K562 (cell line): Measurements from ENCODE around the gene TGFBR2. TPM values are rescaled to one million over a fixed set of nuclear protein-coding genes. Genes with fewer than 3 reads are reported as not detected.

Experiments used
- ATAC-seq: fragments of 200-7000 bp; cut with Tn5 transposase; 3 replicates; pipeline ENCODE4 v1.9.1; 2020; ENCODE audit warnings: moderate library complexity
- BruUV-seq: library from RNA; stranded (reverse); fragments of 400-500 nt; replicated peaks from 2 replicates; lab custom pipeline; 2021; lab: Mats Ljungman, UMichigan
- CTCF ChIA-PET: fragments of 300-600 bp; formaldehyde crosslinking; extraction: SDS; loops from one replicate; lab custom pipeline; 2021; ENCODE audit warnings: low intra/inter-chr PET ratio; lab: Yijun Ruan, JAX
- POLR2A ChIA-PET: fragments of 300-600, 350-650 bp; sonication (Branson Sonifier 250); formaldehyde crosslinking; extraction: SDS; loops from one replicate; lab custom pipeline; 2021; ENCODE audit warnings: antibody characterized with exemption, inconsistent platforms; lab: Yijun Ruan, JAX
- DNase-seq, 4 experiments: peaks; one replicate each; pipeline versions ENCODE4 v3.0.0 to v3.0.0-alpha.2; 2011 to 2018; ENCODE audit warnings: low spot score in 3 of 4, mixed read lengths in 3 of 4; ENCODE audit errors: extremely low read depth in 1 of 4
- FAIRE-seq: peaks from 2 replicates; lab custom pipeline; 2011; peaks lifted over from hg19 to GRCh38; lab: Jason Lieb, UNC
- H2AFZ ChIP-seq: 2 replicates; pipeline ENCODE4 v1.6.0; 2011; ENCODE audit warnings: low read depth, low read length, control low read depth, inconsistent platforms
- H3K27ac ChIP-seq: fragments of 200-600 bp; 3 replicates; pipeline ENCODE4 v1.8.0; 2011; ENCODE audit warnings: low read depth, mild to moderate bottlenecking, control low read depth, inconsistent platforms, low read length, moderate library complexity, mixed read lengths; ENCODE audit errors: extremely low read depth
- H3K27me3 ChIP-seq, 2 experiments: fragments of 300-600 bp in 1 of 2; 2 replicates in 1 of 2; 3 replicates in 1 of 2; pipeline versions ENCODE4 v1.6.0 to v1.8.0; 2011; ENCODE audit warnings: inconsistent platforms in 2 of 2, low read length in 2 of 2, mild to moderate bottlenecking in 1 of 2, mixed read lengths in 1 of 2, moderate library complexity in 1 of 2; ENCODE audit not compliant: control insufficient read depth in 2 of 2, insufficient read depth in 2 of 2
- H3K36me3 ChIP-seq: fragments of 300-600 bp; 3 replicates; pipeline ENCODE4 v1.8.0; 2011; ENCODE audit warnings: mild to moderate bottlenecking, low read length, inconsistent platforms; ENCODE audit not compliant: control insufficient read depth, insufficient read depth
- H3K4me1 ChIP-seq, 2 experiments: fragments of 200-600 bp in 1 of 2; replicated peaks in 1 of 2; 2 replicates in 1 of 2; 3 replicates in 1 of 2; pipeline versions ENCODE4 v1.5.1 to v1.8.0; 2011; ENCODE audit warnings: inconsistent platforms in 2 of 2, low read length in 2 of 2, mild to moderate bottlenecking in 1 of 2, mixed read lengths in 1 of 2, moderate library complexity in 1 of 2; ENCODE audit not compliant: control insufficient read depth in 2 of 2, insufficient read depth in 2 of 2
- H3K4me2 ChIP-seq: 2 replicates; pipeline ENCODE4 v1.6.1; 2011; ENCODE audit warnings: low read length, control low read depth, inconsistent platforms, mixed read lengths; ENCODE audit not compliant: insufficient read depth
- H3K4me3 ChIP-seq: fragments of 200-600 bp; sonication (generic), shearing (Covaris generic); 2 replicates; pipeline ENCODE4 v1.5.1; 2016; ENCODE audit warnings: control low read depth, inconsistent platforms
- H3K79me2 ChIP-seq: fragments of 200-600 bp; 3 replicates; pipeline ENCODE4 v1.8.0; 2011; ENCODE audit warnings: low read length, inconsistent platforms; ENCODE audit not compliant: control insufficient read depth, insufficient read depth
- H3K9ac ChIP-seq, 2 experiments: 2 replicates each; pipeline versions ENCODE4 v1.6.0 to v1.6.1; 2011; ENCODE audit warnings: low read depth in 2 of 2, low read length in 2 of 2, control low read depth in 1 of 2, inconsistent platforms in 1 of 2, mild to moderate bottlenecking in 1 of 2, mixed read lengths in 1 of 2; ENCODE audit not compliant: insufficient read depth in 1 of 2
- H3K9me1 ChIP-seq: one replicate; pipeline ENCODE4 v1.6.0; 2011; ENCODE audit warnings: inconsistent platforms, mild to moderate bottlenecking, low read length, moderate library complexity; ENCODE audit not compliant: control insufficient read depth, insufficient read depth
- H3K9me3 ChIP-seq: replicated peaks from 2 replicates; pipeline ENCODE4 v1.5.1; 2011; ENCODE audit warnings: low read depth, low read length, inconsistent platforms; ENCODE audit not compliant: control insufficient read depth, insufficient read depth
- H4K20me1 ChIP-seq: replicated peaks from 2 replicates; pipeline ENCODE4 v1.6.1; 2011; ENCODE audit warnings: low read length, inconsistent platforms, mixed read lengths; ENCODE audit not compliant: control insufficient read depth, insufficient read depth
- BRD9 ChIP-seq: fragments of 450-650 bp; IDR thresholded peaks from 2 replicates; pipeline ENCODE4 v1.6.1; 2018; ENCODE audit warnings: low read depth; ENCODE audit not compliant: partially characterized antibody
- CBFB ChIP-seq: sonication (generic); formaldehyde crosslinking; IDR thresholded peaks from 2 replicates; pipeline ENCODE4 v1.4.0; 2020; ENCODE audit warnings: mild to moderate bottlenecking, missing genetic modification reagents
- FOXJ3 ChIP-seq: sonication (generic); formaldehyde crosslinking; IDR thresholded peaks from 2 replicates; pipeline ENCODE4 v1.4.0; 2020; ENCODE audit warnings: mild to moderate bottlenecking, missing genetic modification reagents
- KHSRP ChIP-seq: fragments of 450-650 bp; IDR thresholded peaks from 2 replicates; pipeline ENCODE4 v1.6.1; 2017
- MCM5 ChIP-seq: fragments of 450-650 bp; IDR thresholded peaks from 2 replicates; pipeline ENCODE4 v1.6.1; 2016; ENCODE audit warnings: low read depth
- PHF20 ChIP-seq: fragments of 450-650 bp; IDR thresholded peaks from 2 replicates; pipeline ENCODE4 v1.6.1; 2018; ENCODE audit not compliant: partially characterized antibody
- SETDB1 ChIP-seq: IDR thresholded peaks from one replicate; pipeline ENCODE4 v1.6.1; 2012; ENCODE audit warnings: low read length, control low read depth, inconsistent platforms
- TGIF2 ChIP-seq: sonication (generic); formaldehyde crosslinking; IDR thresholded peaks from 2 replicates; pipeline ENCODE4 v1.8.1; 2022; ENCODE audit warnings: mild to moderate bottlenecking, missing genetic modification reagents, moderate library complexity
- ZNF239 ChIP-seq: fragments of 250-450 bp; sonication (Bioruptor Pico); IDR thresholded peaks from 2 replicates; pipeline ENCODE4 v1.4.0; 2020; ENCODE audit warnings: mild to moderate bottlenecking
- ZNF263 ChIP-seq: sonication (generic); formaldehyde crosslinking; IDR thresholded peaks from 2 replicates; pipeline ENCODE4 v1.8.0; 2022; ENCODE audit warnings: mild to moderate bottlenecking, missing genetic modification reagents, borderline replicate concordance
- WGBS: fragments of 100-300 bp; shearing (Covaris generic); methylation state at CpG from one replicate; pipeline ENCODE4 v1.1.6; 2016; ENCODE audit warnings: low coverage, mixed read lengths; ENCODE audit not compliant: insufficient coverage; ENCODE audit errors: missing lambda C conversion rate; 5-methylcytosine and 5-hydroxymethylcytosine counted together
- in situ Hi-C: fragments of 300-500 bp; cut with MboI; formaldehyde crosslinking; loops from 4 replicates; pipeline ENCODE4 v1.15.0; 2018; ENCODE audit warnings: inconsistent platforms, mixed read lengths
- intact Hi-C: fragments of 100-400 bp; cut with micrococcal nuclease; formaldehyde crosslinking; loops from 2 replicates; pipeline ENCODE4 v1.14.2; 2022
- polyA plus RNA-seq, 8 experiments: library from polyadenylated mRNA; depleted of rRNA in 4 of 8; stranded (reverse) in 5 of 8; unstranded in 3 of 8; fragments of >200 nt; fragmentation: Nextera tagmentation in 2 of 8; fragmentation: Illumina TruSeq in 1 of 8; extraction: Ambion mirVana in 2 of 8; extraction: Trizol in 1 of 8; gene quantifications; 2 replicates each; pipeline versions ENCODE4 v1.2.1 to v1.2.3, GENCODE V29; 2011 to 2014; ENCODE audit warnings: inconsistent platforms in 1 of 8, missing spikeins in 1 of 8
- total RNA-seq, 7 experiments: library from RNA; depleted of rRNA in 6 of 7; stranded (reverse); fragments of >200 nt in 6 of 7; fragmentation: Illumina TruSeq in 2 of 7; extraction: Trizol in 2 of 7; gene quantifications; 2 replicates each; pipeline versions ENCODE4 v1.2.1 to v1.2.3, GENCODE V29; 2011 to 2021; ENCODE audit warnings: low replicate concordance in 1 of 7
- TF ChIP-seq, protein P1 (sequence below): fragments of 150-350 bp; IDR thresholded peaks from 2 replicates; pipeline ENCODE4 v1.6.1; 2014; ENCODE audit warnings: low read depth, mild to moderate bottlenecking, low read length, borderline replicate concordance
- TF ChIP-seq, protein P2 (sequence below), 2 experiments: IDR thresholded peaks; 2 replicates each; pipeline ENCODE4 v1.6.1; 2012; ENCODE audit warnings: improper control_type of control experiment in 2 of 2, low read depth in 2 of 2, low read length in 2 of 2, borderline replicate concordance in 1 of 2
- TF ChIP-seq, protein P3 (sequence below): IDR thresholded peaks from 2 replicates; pipeline ENCODE4 v1.6.1; 2012; ENCODE audit warnings: low read depth, low read length, improper control_type of control experiment, borderline replicate concordance
- TF ChIP-seq, protein P4 (sequence below), 2 experiments: fragments of 450-650 bp in 1 of 2; sonication (generic) in 1 of 2; formaldehyde crosslinking; conservative IDR thresholded peaks; 2 replicates each; pipeline versions ENCODE4 v1.4.0 to v1.8.1; 2020 to 2022; ENCODE audit warnings: mild to moderate bottlenecking in 1 of 2, missing genetic modification reagents in 1 of 2

TGFBR2 gene
- total and polyA plus RNA-seq, 9 of the 15 experiments (the other 6 are each of a cell fraction or from before 2014, with no cell fraction given) = 0.11 to 0.84 (median 0.24) TPM

DNA sequence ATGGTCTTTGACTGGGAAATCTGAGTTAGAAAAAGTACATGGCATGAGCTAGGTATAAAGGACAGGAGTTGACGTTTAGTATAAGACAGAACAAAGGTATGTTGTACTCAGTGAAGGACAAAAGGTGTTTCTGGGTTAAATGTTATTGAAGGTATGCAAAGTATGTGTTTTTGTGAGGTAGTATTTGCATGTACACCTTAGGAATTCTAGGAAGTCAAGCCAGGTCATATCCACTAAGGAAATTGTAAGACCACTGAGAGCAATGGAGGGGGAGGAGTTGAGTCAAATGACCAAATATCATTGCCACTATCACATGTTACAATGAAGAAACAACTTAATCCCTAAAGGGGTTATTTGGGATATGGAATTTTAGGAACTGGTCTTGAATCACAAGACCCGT, 24.4 kb upstream of the TGFBR2 start (continued):
- TF ChIP-seq, protein P1, sequence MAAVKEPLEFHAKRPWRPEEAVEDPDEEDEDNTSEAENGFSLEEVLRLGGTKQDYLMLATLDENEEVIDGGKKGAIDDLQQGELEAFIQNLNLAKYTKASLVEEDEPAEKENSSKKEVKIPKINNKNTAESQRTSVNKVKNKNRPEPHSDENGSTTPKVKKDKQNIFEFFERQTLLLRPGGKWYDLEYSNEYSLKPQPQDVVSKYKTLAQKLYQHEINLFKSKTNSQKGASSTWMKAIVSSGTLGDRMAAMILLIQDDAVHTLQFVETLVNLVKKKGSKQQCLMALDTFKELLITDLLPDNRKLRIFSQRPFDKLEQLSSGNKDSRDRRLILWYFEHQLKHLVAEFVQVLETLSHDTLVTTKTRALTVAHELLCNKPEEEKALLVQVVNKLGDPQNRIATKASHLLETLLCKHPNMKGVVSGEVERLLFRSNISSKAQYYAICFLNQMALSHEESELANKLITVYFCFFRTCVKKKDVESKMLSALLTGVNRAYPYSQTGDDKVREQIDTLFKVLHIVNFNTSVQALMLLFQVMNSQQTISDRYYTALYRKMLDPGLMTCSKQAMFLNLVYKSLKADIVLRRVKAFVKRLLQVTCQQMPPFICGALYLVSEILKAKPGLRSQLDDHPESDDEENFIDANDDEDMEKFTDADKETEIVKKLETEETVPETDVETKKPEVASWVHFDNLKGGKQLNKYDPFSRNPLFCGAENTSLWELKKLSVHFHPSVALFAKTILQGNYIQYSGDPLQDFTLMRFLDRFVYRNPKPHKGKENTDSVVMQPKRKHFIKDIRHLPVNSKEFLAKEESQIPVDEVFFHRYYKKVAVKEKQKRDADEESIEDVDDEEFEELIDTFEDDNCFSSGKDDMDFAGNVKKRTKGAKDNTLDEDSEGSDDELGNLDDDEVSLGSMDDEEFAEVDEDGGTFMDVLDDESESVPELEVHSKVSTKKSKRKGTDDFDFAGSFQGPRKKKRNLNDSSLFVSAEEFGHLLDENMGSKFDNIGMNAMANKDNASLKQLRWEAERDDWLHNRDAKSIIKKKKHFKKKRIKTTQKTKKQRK = no peak
- TF ChIP-seq, protein P2, sequence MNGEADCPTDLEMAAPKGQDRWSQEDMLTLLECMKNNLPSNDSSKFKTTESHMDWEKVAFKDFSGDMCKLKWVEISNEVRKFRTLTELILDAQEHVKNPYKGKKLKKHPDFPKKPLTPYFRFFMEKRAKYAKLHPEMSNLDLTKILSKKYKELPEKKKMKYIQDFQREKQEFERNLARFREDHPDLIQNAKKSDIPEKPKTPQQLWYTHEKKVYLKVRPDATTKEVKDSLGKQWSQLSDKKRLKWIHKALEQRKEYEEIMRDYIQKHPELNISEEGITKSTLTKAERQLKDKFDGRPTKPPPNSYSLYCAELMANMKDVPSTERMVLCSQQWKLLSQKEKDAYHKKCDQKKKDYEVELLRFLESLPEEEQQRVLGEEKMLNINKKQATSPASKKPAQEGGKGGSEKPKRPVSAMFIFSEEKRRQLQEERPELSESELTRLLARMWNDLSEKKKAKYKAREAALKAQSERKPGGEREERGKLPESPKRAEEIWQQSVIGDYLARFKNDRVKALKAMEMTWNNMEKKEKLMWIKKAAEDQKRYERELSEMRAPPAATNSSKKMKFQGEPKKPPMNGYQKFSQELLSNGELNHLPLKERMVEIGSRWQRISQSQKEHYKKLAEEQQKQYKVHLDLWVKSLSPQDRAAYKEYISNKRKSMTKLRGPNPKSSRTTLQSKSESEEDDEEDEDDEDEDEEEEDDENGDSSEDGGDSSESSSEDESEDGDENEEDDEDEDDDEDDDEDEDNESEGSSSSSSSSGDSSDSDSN (IDR thresholded peaks at IDR 0.05; ENCODE audit: borderline replicate concordance in 1 of 2, low read depth in 2 of 2, low read length in 2 of 2) = no peak

DNA sequence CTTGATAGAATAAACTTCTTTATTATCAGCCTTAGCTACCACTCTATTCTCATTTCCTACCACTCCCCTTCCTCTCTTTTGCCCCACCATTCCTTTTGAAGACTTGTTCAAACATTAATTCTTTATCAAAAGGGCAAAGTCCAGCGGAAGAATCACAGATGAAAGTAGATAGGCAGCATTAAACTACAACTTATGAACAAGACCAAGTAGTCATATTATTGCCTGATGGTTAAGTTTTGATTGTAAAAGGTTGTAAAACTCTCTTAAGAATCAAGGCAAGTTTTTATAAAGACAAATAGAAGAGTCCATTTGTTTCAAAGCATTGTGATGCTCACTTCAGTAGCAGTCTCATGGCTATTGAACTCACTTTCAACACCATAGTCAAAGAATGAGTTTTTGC, 22.4 kb upstream of the TGFBR2 start:
- in situ Hi-C loops = no loop called here
- Histone ChIP-seq H3K9ac (no peak overlapping the region), H3K4me2 (no peak overlapping the region), H3K36me3 (no peaks in the 10 kb centered on the region), H4K20me1 (no peaks in the 10 kb centered on the region), H3K79me2 (no peaks in the 10 kb centered on the region), H3K4me3 (no peak overlapping the region), H3K27me3 (no peaks in the 10 kb centered on the region), H3K4me1 (no peaks in the 10 kb centered on the region), H3K9me1 (no peaks in the 10 kb centered on the region), H2AFZ (no peak overlapping the region), H3K27ac (no peak overlapping the region), H3K9me3 (no peaks in the 10 kb centered on the region)
- POLR2A ChIA-PET = no interaction called here
- ATAC-seq (no peak), DNase-seq (no peak), FAIRE-seq (no peak)
- CTCF ChIA-PET = no interaction called here
- WGBS = 0% methylated on average over 1 of the region's 1 CpG
- intact Hi-C loops = no loop called here
- BruUV-seq = no TSS peak
- TF ChIP-seq KHSRP (no peak), ZNF239 (no peak), SETDB1 (no peak), MCM5 (no peak), PHF20 (no peak), BRD9 (no peak), FOXJ3 (CRISPR knock-in tag) (no peak), TGIF2 (no peak), ZNF263 (no peak), CBFB (no peak)
- TF ChIP-seq, protein P3, sequence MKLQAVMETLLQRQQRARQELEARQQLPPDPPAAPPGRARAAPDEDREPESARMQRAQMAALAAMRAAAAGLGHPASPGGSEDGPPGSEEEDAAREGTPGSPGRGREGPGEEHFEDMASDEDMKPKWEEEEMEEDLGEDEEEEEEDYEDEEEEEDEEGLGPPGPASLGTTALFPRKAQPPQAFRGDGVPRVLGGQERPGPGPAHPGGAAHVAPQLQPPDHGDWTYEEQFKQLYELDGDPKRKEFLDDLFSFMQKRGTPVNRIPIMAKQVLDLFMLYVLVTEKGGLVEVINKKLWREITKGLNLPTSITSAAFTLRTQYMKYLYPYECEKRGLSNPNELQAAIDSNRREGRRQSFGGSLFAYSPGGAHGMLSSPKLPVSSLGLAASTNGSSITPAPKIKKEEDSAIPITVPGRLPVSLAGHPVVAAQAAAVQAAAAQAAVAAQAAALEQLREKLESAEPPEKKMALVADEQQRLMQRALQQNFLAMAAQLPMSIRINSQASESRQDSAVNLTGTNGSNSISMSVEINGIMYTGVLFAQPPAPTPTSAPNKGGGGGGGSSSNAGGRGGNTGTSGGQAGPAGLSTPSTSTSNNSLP = no peak
- TF ChIP-seq, protein P4, sequence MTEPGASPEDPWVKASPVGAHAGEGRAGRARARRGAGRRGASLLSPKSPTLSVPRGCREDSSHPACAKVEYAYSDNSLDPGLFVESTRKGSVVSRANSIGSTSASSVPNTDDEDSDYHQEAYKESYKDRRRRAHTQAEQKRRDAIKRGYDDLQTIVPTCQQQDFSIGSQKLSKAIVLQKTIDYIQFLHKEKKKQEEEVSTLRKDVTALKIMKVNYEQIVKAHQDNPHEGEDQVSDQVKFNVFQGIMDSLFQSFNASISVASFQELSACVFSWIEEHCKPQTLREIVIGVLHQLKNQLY (CRISPR knock-in tag; conservative IDR thresholded peaks at IDR 0.05) = no peak
